Measurements from ENCODE around the gene GNAI2.

DNA sequence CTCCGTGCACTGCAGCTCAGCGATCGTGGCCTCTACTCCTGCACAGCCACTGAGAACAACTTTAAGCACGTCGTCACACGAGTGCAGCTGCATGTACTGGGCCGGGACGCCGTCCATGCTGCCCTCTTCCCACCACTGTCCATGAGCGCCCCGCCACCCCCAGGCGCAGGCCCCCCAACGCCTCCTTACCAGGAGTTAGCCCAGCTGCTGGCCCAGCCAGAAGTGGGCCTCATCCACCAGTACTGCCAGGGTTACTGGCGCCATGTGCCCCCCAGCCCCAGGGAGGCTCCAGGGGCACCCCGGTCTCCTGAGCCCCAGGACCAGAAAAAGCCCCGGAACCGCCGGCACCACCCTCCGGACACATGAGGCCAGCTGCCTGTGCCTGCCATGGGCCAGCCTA, 48.3 kb upstream of the GNAI2 start:
- TF ChIP-seq, protein P1, sequence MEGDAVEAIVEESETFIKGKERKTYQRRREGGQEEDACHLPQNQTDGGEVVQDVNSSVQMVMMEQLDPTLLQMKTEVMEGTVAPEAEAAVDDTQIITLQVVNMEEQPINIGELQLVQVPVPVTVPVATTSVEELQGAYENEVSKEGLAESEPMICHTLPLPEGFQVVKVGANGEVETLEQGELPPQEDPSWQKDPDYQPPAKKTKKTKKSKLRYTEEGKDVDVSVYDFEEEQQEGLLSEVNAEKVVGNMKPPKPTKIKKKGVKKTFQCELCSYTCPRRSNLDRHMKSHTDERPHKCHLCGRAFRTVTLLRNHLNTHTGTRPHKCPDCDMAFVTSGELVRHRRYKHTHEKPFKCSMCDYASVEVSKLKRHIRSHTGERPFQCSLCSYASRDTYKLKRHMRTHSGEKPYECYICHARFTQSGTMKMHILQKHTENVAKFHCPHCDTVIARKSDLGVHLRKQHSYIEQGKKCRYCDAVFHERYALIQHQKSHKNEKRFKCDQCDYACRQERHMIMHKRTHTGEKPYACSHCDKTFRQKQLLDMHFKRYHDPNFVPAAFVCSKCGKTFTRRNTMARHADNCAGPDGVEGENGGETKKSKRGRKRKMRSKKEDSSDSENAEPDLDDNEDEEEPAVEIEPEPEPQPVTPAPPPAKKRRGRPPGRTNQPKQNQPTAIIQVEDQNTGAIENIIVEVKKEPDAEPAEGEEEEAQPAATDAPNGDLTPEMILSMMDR (IDR thresholded peaks at IDR 0.05; ENCODE audit: low read depth, low read length, poor library complexity, severe bottlenecking): no peak
- TF ChIP-seq EZH2phosphoT487 (IDR thresholded peaks at IDR 0.05; ENCODE audit: borderline replicate concordance, low read length): no peak
